Breast epithelium (tissue), 4 donors: Measurements from ENCODE around the gene ANKS1B. TPM values are rescaled to one million over a fixed set of nuclear protein-coding genes. Genes with fewer than 3 reads are reported as not detected.

ENCODE experiments used
- DNase-seq, 2 donors: peaks; one replicate each; pipeline ENCODE4 v3.0.0-alpha.2; 2019; ENCODE audit warnings: low spot score in 2 of 2
- H3K27ac ChIP-seq, 2 donors: fragments of 200-600 bp; sonication (generic) in 1 of 2; one replicate each; pipeline ENCODE4 v1.5.1; 2016 to 2019; ENCODE audit warnings: mild to moderate bottlenecking in 1 of 2
- H3K27me3 ChIP-seq, 2 donors: fragments of 200-600 bp; sonication (generic) in 1 of 2; one replicate each; pipeline versions ENCODE4 v1.5.1 to v1.6.0; 2017 to 2019; ENCODE audit warnings: control low read depth in 1 of 2, mild to moderate bottlenecking in 1 of 2
- H3K36me3 ChIP-seq: fragments of 200-600 bp; one replicate; pipeline ENCODE4 v1.5.1; 2019
- H3K4me1 ChIP-seq, 2 donors: fragments of 200-600 bp; sonication (generic); one replicate each; pipeline ENCODE4 v1.5.1; 2016 to 2019; ENCODE audit warnings: control low read depth in 1 of 2
- H3K4me3 ChIP-seq, 3 donors: fragments of 200-600 bp; sonication (generic); 1 replicate in 2 of 3; 2 replicates in 1 of 3; pipeline ENCODE4 v1.5.1; 2016 to 2019; ENCODE audit warnings: mild to moderate bottlenecking in 3 of 3, moderate library complexity in 2 of 3
- H3K9me3 ChIP-seq, 2 donors: fragments of 200-600 bp; sonication (generic) in 1 of 2; one replicate each; pipeline ENCODE4 v1.5.1; 2016 to 2019; ENCODE audit warnings: control low read depth in 1 of 2
- CTCF ChIP-seq, 3 donors: fragments of 450-650 bp; IDR thresholded peaks; one replicate each; pipeline ENCODE4 v1.5.1; 2016 to 2017; ENCODE audit warnings: antibody characterized with exemption in 3 of 3, mild to moderate bottlenecking in 3 of 3, moderate library complexity in 3 of 3
- POLR2A ChIP-seq: fragments of 450-650 bp; IDR thresholded peaks from one replicate; pipeline ENCODE4 v1.6.1; 2016; ENCODE audit warnings: antibody characterized with exemption, mild to moderate bottlenecking, moderate library complexity
- POLR2AphosphoS5 ChIP-seq, 3 donors: sonication (generic); formaldehyde crosslinking; IDR thresholded peaks; one replicate each; pipeline ENCODE4 v1.6.1; 2017; ENCODE audit warnings: antibody characterized with exemption in 3 of 3
- intact Hi-C: fragments of 100-400 bp; cut with DNase I; formaldehyde crosslinking; loops from one replicate; pipeline ENCODE4 v1.15.1; 2023; ENCODE audit warnings: low total_unique reads
- total RNA-seq, 3 donors: library from RNA; depleted of rRNA; stranded (reverse); fragments of >200 nt; gene quantifications; one replicate each; pipeline ENCODE4 v1.1.0, GENCODE V29; 2016

The ANKS1B gene
- total RNA-seq, 3 donors from 2014 or later, result 16.6 to 115 (median 32.4) TPM

DNA sequence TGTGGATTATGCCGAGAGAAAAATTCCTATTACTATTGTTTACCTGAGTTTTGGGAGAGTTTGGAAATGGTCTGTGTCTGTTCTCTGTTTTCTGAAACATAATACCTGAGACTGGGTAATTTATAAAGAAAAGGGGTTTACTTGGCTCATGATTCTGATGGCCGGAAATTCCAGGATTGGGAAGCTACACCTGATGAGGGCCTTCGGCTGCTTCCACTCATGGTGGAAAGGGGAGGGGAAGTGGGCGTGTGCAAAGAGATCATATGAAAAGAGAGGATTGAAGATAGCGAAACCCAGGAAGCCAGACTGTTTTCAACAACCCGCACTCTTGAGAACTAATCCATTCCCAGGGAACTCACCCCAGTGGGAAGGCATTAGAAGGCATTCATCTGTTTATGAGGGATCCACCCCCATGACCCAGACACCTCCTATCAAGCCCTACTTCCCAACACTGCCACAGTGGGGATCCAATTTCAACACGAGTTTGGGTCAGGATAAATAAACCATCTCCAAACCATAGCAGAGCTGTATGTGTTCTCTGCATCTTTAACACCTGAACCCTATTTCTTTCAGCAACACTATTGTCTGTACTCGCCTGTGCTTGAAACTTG is 1288.6 kb downstream of the ANKS1B start:
- Histone ChIP-seq H3K4me3 (no peak overlapping the region), H3K27me3 (no peaks in the 10 kb centered on the region), H3K27ac (no peak overlapping the region), H3K9me3 (no peaks in the 10 kb centered on the region), H3K36me3 (no peaks in the 10 kb centered on the region), H3K4me1 (no peaks in the 10 kb centered on the region)
- intact Hi-C loops, result no loop called here
- no peak for DNase-seq
- TF ChIP-seq CTCF (IDR thresholded peaks at IDR 0.05) (no peak), POLR2AphosphoS5 (IDR thresholded peaks at IDR 0.05) (no peak), POLR2A (no peak)

DNA sequence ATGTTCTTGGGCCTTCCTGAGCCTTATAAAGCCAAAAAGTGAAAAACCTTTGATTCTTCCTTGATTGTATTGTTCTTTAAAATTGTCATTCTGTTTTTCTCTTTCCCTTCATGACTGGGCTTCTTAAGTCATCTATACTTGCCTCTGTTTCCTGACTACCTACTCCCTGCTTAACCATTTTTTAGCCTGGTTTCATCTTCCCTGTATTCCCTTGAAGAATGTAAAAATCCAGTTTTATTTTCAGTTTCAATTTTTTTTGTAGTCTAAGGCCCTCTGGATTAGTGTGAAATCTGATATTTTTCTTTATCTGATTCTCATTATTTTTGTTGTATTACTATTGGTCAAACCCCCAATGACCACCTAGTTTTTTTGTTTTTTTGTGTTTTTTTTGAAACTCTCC is 1293.4 kb downstream of the ANKS1B start:
- no peak for TF ChIP-seq POLR2A
- no peak for TF ChIP-seq POLR2AphosphoS5 (IDR thresholded peaks at IDR 0.05)
- TF ChIP-seq CTCF (IDR thresholded peaks at IDR 0.05), result no peak
- Histone ChIP-seq H3K36me3 (no peaks in the 10 kb centered on the region), H3K4me1 (no peaks in the 10 kb centered on the region), H3K27me3 (no peaks in the 10 kb centered on the region), H3K27ac (no peak overlapping the region), H3K4me3 (no peak overlapping the region), H3K9me3 (no peaks in the 10 kb centered on the region)
- intact Hi-C loops, result no loop called here
- DNase-seq, result no peak

- intact Hi-C loops, result no loop called here
- DNase-seq, result no peak
- TF ChIP-seq POLR2A, result no peak
- no peak for TF ChIP-seq POLR2AphosphoS5 (IDR thresholded peaks at IDR 0.05)
- TF ChIP-seq CTCF (IDR thresholded peaks at IDR 0.05), result no peak
Measured at GRCh38 chr12:98686603-98687002, 1298.1 kb downstream of the ANKS1B start.

More at GRCh38 chr12:98686603-98687002, 1298.1 kb downstream of the ANKS1B start:
- no peak overlapping the region for H3K4me3 ChIP-seq
- H3K9me3 ChIP-seq, result no peaks in the 10 kb centered on the region
- no peaks in the 10 kb centered on the region for H3K27me3 ChIP-seq
- H3K27ac ChIP-seq, result no peak overlapping the region
- peaks cover 5% of the 10 kb centered on the region for H3K36me3 ChIP-seq
- no peaks in the 10 kb centered on the region for H3K4me1 ChIP-seq

Other genes starting within 250 kb of the ANKS1B start
- gene BLTP3B, start 157.9 kb upstream of the ANKS1B start, total RNA-seq, result 10 to 100 TPM; 29.2 to 42.4 (median 40.8) TPM
- 10 to 100 TPM; 11.2 to 33.5 (median 21.0) TPM for gene ACTR6, start 215.9 kb upstream of the ANKS1B start, total RNA-seq